HL-60/S4 treated with phorbol 12-myristate 13-acetate at 8.2 ng/mL for 4 days and 3 days (cell line): ENCODE data around the gene MRPL32.

Experiments used
- in situ Hi-C: fragments of 300-500 bp; cut with MboI; formaldehyde crosslinking; loops from 2 replicates; pipeline ENCODE4 v1.15.0; 2022; ENCODE audit warnings: low sequenced_read_pairs

Gene MRPL32

GRCh38 chr7:42964293-42964692 is 32.1 kb downstream of the MRPL32 start:
- in situ Hi-C loops, result no loop called here

- in situ Hi-C loops, result no loop called here
Observed at GRCh38 chr7:42964849-42965805, 33.0 kb downstream of the MRPL32 start.

GRCh38 chr7:42967391-42967790 is 35.2 kb downstream of the MRPL32 start:
- in situ Hi-C loops, result no loop called here

GRCh38 chr7:42972699-42973500 is 40.7 kb downstream of the MRPL32 start:
- in situ Hi-C loops, result no loop called here

- in situ Hi-C loops, result no loop called here
Observed at GRCh38 chr7:42976371-42976770, 44.2 kb downstream of the MRPL32 start.

GRCh38 chr7:42978496-42978895 is 46.3 kb downstream of the MRPL32 start:
- in situ Hi-C loops, result no loop called here

- in situ Hi-C loops, result no loop called here
Observed at GRCh38 chr7:42980084-42980483, 47.9 kb downstream of the MRPL32 start.

GRCh38 chr7:42980514-42980913 is 48.3 kb downstream of the MRPL32 start:
- in situ Hi-C loops, result no loop called here

- in situ Hi-C loops, result no loop called here
Observed at GRCh38 chr7:42981601-42982000, 49.4 kb downstream of the MRPL32 start.

GRCh38 chr7:42982604-42983115 is 50.5 kb downstream of the MRPL32 start:
- in situ Hi-C loops, result no loop called here

- in situ Hi-C loops, result no loop called here
Observed at GRCh38 chr7:42984137-42984536, 52.0 kb downstream of the MRPL32 start.

- in situ Hi-C loops, result no loop called here
Observed at GRCh38 chr7:42986213-42986612, 54.0 kb downstream of the MRPL32 start.

GRCh38 chr7:42986781-42987248 is 54.6 kb downstream of the MRPL32 start:
- in situ Hi-C loops, result no loop called here
